SK-N-SH treated with all-trans-retinoic acid at 6 μM for 48 hours (cell line): ENCODE data around the gene PRCC.

Experiments used
- ARNTL ChIP-seq: fragments of 450-650 bp; formaldehyde crosslinking; IDR thresholded peaks from 2 replicates; pipeline ENCODE4 v1.5.0; 2020; ENCODE audit warnings: low read depth, mild to moderate bottlenecking, moderate library complexity, borderline replicate concordance
- BACH2 ChIP-seq: fragments of 250-450 bp; sonication (Bioruptor Pico); IDR thresholded peaks from 2 replicates; pipeline ENCODE4 v1.9.0; 2021; ENCODE audit warnings: mild to moderate bottlenecking, borderline replicate concordance
- CSDC2 ChIP-seq: fragments of 250-450 bp; sonication (Bioruptor Pico); IDR thresholded peaks from 2 replicates; pipeline ENCODE4 v1.5.0; 2020; ENCODE audit warnings: mild to moderate bottlenecking, moderate library complexity
- ESRRG ChIP-seq: fragments of 250-450 bp; sonication (Bioruptor Pico); IDR thresholded peaks from 2 replicates; pipeline ENCODE4 v1.6.1; 2021; ENCODE audit warnings: mild to moderate bottlenecking
- GLIS3 ChIP-seq: fragments of 250-450 bp; sonication (Bioruptor Pico); IDR thresholded peaks from 2 replicates; pipeline ENCODE4 v1.5.0; 2020; ENCODE audit warnings: mild to moderate bottlenecking, moderate library complexity
- OSR1 ChIP-seq: fragments of 250-450 bp; sonication (Bioruptor Pico); IDR thresholded peaks from 2 replicates; pipeline ENCODE4 v1.8.0; 2022; ENCODE audit warnings: moderate library complexity, mild to moderate bottlenecking, inconsistent platforms
- PATZ1 ChIP-seq: fragments of 250-450 bp; sonication (Bioruptor Pico); IDR thresholded peaks from 2 replicates; pipeline ENCODE4 v1.8.0; 2020; ENCODE audit warnings: mild to moderate bottlenecking, moderate library complexity, borderline replicate concordance
- PPARA ChIP-seq: fragments of 250-450 bp; sonication (Bioruptor Pico); IDR thresholded peaks from 2 replicates; pipeline ENCODE4 v1.5.0; 2020; ENCODE audit warnings: mild to moderate bottlenecking, borderline replicate concordance
- RARB ChIP-seq: fragments of 250-450 bp; sonication (Bioruptor Pico); IDR thresholded peaks from 2 replicates; pipeline ENCODE4 v1.8.0; 2021; ENCODE audit warnings: mild to moderate bottlenecking, moderate library complexity
- TCF4 ChIP-seq: fragments of 250-450 bp; sonication (Bioruptor Pico); IDR thresholded peaks from 2 replicates; pipeline ENCODE4 v1.8.0; 2021; ENCODE audit warnings: mild to moderate bottlenecking, moderate library complexity, borderline replicate concordance
- TSHZ2 ChIP-seq: fragments of 250-450 bp; sonication (Bioruptor Pico); IDR thresholded peaks from 2 replicates; pipeline ENCODE4 v1.5.0; 2020; ENCODE audit warnings: mild to moderate bottlenecking, moderate library complexity
- ZFP3 ChIP-seq: fragments of 250-450 bp; sonication (Bioruptor Pico); IDR thresholded peaks from 2 replicates; pipeline ENCODE4 v1.5.0; 2020; ENCODE audit warnings: mild to moderate bottlenecking, moderate library complexity
- ZNF8 ChIP-seq: fragments of 450-650 bp; formaldehyde crosslinking; IDR thresholded peaks from 2 replicates; pipeline ENCODE4 v1.5.0; 2020; ENCODE audit warnings: mild to moderate bottlenecking, moderate library complexity

DNA sequence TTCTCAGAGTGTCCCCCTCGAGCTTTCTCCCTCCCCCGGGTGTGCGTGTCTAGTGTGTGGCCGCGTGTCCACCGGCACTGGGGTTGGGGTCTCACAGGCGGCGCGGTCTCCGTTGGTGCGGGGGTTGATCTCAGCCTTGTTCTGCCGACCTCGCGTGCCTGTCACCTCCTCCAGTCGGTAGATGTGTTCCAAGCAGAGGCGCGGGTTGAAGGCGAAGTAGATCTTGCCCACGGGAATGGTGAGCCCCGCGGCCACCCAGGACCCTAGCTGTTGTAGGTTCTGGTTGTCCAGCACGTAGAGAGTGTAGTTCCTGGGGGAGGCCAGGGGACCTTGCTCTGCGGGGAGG is 81.8 kb downstream of the PRCC start:
- TF ChIP-seq ZFP3 (no peak), RARB (CRISPR knock-in tag) (no peak), TSHZ2 (CRISPR knock-in tag) (no peak), TCF4 (no peak), PATZ1 (CRISPR knock-in tag) (no peak), CSDC2 (CRISPR knock-in tag) (no peak), GLIS3 (no peak), ESRRG (CRISPR knock-in tag) (no peak), OSR1 (CRISPR knock-in tag) (no peak), ZNF8 (CRISPR knock-in tag) (no peak), BACH2 (no peak), PPARA (no peak), ARNTL (CRISPR knock-in tag) (no peak)
